ENCODE results near the gene CRYBG2.
"Not testable (repeated sequence)": the region's sequence is repeated elsewhere in the genome, so short reads cannot be mapped to it uniquely, and the experiment has no call there.

Gene CRYBG2, protein sequence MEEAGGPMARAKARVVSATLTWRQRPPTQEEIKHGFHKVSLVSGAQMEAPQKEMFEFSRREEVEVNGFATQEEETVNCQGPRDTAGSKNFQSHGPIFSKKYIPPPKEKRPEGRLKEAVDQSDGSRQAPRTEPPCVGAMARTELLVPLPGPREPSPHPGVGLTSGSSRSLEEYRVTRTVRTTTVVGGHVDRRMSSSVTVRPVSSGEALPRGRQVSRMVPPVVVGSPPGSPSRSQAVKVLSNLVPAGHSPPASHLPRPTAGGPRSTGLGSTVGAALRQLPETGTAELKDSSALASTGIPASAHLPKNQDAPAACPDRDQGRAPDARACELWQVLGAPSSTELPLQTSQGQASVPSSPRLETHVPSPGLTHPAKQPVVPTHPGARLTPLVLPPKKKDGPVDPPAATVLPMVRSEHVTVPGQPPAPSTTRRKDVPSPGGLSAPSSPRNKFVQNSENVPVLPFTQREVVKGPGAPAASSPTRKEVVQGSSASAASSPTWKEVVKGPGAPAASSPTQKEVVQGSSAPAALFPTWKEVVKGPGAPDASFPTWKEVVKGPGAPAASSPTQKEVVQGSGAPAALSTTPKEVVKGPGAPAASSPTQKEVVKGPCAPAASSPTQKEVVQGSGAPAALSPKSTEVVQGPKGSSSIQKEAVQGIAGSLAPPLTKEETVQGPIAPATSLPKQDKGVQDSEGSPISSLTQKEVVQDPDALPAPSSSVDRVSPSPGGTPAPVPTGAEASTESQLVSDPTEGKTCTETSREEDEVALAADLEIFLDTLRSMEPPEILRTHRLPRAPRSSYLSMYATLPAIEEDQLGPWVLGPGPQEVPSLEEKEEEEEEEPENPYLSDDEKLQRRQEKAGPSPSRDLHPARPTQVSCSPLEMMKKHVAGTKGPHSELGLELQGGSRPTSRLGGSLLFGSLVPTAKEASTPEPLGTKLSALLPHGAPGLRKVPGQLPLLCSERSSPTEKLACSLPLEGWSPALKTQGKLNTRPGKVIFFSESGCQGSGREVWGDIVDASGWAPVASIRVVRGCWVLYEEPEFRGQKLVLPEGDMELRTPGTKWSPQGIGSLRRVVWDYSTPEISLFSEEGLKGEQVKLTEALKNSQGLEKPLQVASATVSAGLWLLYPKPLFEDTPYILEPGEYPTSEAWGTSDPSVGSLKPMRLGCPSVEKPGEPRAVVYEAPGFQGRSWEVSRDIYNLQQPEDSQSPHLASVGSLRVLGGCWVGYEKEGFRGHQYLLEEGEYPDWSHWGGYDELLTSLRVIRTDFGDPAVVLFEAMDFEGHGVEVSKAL (N-terminal part only)

DNA sequence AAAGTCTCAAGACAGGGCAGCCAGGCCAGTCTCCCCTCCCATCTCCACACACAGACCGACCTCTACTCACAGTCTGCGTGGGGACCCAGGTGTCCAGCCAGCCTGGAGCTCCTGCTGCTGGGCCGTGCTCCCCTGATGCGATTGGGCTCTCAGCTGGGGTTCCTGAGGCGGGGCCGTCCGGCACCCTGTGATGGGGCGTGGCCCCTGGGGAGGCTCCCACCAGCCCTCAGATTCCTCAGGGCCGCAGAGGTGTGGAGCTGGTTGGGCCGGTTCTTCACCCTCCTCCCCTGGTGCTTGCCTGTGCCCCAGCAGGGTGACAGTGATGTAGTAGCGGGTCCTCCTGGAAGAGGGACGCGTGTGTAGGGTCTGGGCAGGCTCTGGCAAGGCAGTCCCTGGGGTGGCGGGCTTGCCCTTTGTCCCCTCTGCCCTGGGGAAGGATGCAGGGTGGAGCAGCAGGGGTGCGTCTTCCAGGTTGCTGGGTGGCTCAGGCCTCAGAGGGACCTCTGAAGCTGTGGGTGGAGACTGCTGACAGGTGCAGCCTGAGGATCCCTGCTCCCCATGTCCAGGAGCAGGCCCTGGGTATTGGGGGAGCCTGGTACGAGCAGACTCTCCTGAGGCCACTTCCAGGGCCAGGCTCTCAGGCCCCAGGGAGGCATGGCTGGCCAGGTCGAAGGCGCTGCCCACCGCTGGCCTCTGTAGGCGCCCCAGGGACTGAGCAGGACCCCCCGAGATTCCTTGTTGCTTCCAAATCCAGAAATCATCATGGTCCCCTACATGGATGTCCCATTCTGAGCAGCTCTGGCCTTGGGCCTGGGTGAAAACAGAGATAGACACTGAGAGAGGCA is at the start of gene CRYBG2:
Gene CRYBG2 (minus strand): TSS at position 155 of the 845 bp plus-strand sequence. CDS start 7,473 bp downstream, outside the sequence.
- DNase-seq (ENCODE audit: low spot score) = no peak

DNA sequence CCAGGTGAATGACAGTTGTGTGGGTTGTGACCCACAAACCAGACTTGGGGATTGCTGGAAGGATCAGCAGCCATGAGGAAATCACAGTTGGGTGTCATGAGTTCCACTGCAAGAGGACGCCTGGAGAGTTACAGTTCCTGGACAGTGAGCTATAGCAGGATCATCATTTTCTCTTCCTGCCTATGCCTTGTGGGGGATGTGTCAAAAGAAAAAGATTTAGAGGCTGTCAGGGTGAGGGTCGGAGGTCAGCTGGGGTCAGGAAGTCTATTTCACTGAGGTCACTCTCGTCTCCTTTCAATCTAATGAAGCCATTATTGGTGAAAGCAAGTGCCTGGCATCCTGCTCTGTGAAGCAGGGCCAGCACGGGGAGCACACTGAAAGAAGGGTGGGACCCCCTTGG is 49.7 kb upstream of the CRYBG2 start:
- no peak for DNase-seq (ENCODE audit: low spot score)

DNA sequence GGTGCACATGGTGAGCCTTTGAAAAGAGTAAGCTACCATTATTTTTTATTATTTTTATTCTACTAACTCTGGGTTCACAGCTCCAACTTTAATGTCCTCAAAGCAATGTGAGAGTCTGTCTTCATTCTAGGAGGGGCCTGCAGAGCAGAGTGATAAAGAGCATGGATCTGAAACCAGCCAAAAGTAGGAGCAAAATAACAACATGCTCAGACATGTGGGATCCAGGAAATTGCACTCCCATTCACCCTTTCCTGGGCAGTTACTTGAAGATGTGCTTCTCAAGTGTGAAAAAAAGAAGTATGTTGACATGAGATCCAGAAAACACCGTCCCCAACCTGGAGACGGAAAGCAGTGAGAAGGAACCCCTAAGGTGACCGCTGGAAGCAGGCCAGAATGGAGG is 48.0 kb upstream of the CRYBG2 start:
- DNase-seq (ENCODE audit: low spot score) = no peak

DNA sequence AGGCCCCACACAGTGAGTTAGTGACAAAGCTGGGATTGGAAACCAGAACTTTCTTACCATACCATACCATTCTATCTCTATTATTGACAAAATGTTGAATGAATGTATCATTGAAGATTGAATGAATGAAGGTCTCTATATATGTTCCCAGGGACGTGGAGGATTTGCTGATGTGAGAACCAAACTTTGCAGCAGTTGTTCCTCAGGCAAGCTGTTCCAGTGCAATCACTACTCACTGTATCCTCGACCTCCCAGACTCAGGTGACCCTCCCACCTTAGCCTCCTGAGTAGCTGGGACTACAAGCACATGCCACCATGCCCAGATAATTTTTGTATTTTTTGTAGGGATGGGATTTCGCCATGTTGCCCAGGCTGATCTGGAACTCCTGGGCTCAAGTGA is 45.1 kb upstream of the CRYBG2 start:
- no peak for DNase-seq (ENCODE audit: low spot score)

DNA sequence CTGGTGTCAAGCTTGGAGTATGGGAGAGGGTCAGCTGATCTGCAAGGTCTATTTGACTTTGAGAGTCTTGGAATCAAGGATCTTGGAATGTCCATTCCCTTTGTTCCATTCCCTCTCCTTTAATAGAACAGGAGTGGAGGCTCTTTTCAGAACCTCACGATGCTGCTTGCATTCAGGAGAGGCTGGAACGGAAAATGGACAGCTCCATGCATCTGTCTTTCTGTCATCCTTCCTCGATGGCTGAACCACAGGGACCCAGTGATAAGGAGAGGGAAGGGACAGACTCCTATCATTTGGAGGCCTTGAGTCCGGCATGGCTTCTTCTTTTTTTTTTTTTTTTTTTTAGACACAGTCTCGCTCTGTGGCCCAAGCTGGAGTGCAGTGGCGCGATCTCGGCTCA is 41.8 kb upstream of the CRYBG2 start:
- DNase-seq (ENCODE audit: low spot score) = no peak

DNA sequence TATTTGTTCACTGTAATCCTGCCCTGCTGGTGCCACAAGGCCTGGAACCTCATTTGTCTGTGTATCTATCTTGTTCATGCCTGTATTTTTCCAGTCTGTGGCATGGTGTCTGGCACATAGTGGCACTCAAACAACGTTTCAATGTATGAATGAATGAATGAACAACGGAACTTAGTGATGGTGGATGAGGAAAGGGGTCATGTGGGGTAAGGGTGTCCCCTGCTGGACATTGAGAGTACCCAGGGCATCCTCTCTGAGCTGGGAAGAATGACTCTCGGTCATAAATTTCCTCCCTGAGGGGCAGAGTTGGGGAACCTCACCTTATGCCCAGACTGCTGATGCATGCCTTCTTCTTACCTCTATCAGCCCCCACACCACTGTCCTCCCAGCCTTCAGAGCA is 37.5 kb upstream of the CRYBG2 start:
- DNase-seq (ENCODE audit: low spot score) = peak; percentile 75

DNA sequence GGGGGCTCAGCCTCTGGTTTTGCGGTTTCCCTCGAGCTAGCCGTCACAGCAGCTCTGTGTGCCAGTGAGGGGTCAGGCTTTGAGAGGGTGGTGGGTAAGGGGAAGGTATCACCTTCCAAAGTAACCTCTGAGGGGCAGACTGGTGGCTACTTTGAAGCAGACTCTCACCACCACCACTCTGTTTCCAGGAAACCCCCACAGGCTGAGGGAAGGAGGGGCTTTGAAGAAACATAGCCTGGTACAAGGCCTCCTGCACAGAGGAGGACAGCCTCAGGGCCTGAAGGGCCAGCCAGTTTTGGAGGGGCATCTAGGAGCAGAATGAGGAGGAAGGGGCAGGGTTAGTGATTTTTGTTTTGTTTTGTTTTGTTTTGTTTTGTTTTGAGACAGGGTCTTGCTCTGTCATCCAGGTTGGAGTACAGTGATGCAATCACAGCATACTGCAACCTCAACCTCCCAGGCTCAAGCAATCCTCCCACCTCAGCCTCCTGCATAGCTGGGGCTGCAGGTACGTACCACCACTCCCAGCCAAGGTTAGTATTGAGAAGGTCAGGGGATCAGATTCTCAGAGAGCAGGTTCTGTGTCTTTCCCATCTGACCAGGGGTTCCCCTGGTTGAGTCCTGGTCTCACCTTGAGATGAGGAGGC is 35.8 kb upstream of the CRYBG2 start:
- no peak for DNase-seq (ENCODE audit: low spot score)

DNA sequence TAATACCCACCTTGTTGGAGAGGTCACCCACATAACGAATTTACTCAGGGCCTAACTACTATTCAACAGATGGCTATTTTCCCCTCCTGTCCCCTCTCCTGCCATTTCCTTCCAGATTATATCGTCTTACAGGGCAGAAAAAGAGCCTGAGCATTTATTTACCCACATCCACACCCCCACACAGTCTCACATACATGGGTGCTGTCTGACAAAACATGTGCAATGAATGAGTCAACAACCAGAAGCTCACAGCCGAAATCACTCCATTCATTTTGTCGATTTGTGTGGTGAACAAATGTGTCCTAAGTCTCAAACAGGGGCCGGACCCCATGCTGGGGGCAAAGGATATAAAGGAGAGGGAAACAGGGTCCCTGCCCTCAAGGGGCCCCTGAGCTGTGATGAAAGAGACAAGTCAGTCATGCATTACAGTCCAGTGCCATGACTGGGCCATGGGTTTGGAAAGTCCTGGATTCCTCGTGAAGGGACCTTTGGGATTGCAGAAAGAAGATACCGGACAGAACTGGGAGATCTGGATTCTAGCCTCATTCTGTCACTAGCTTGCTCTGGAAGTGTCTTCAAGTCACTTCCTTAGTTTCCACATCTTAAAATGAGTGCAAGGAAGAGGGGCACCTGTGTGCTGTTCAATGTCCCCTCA is 35.0 kb upstream of the CRYBG2 start:
- DNase-seq (ENCODE audit: low spot score) = no peak

DNA sequence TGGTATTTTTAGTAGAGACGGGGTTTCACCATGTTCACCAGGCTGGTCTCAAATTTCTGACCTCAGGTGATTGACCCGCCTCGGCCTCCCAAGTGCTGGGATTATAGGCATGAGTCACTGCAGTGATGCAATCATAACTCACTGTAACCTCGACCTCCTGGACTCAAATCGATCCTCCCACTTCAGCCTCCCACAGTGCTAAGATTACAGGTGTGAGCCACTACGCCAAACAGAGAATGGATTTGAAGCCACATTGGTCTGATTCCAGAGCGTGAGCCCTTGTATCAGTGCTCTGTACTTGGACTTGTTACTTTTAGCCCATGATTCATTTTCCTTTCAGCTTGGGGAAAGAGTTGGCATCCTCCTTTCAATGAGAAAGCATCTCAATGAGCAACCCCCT is 33.5 kb upstream of the CRYBG2 start:
- no peak for DNase-seq (ENCODE audit: low spot score)

DNA sequence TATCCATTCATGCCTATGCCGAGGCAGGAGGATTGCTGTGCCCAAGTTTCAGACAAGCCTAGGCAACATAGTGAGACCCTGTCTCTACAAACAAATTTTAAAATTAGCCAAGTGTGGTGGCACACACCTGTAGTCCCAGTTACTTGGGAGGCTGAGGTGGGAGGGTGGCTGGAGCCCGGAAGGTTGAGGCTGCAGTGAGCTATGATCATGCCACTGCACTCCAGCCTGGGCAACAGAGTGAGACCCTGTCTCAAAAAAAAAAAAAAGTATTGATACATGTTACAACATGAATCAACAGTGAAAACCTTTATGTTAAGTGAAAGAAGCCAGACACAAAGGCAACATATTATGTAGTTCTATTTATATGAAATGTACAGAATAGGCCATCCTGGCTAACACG is 31.1 kb upstream of the CRYBG2 start:
- not testable (repeated sequence) for DNase-seq (ENCODE audit: low spot score)

DNA sequence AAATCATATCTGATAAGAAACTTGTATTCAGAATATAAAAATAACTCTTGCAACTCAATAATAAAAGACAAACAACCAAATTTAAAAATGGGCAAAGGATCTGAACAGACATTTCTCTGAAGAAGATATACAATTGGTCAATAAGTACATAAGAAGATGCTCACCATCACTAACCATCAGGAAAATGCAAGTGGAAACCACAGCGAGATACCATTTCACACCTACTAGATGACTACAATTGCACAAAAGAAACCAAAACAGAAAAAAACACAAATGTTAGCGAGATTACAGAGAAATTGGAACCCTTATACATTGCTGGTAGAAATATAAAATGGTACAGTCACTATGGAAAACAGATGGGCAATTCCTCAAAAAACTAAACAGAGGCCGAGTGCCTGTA is 30.1 kb upstream of the CRYBG2 start:
- no peak for DNase-seq (ENCODE audit: low spot score)

DNA sequence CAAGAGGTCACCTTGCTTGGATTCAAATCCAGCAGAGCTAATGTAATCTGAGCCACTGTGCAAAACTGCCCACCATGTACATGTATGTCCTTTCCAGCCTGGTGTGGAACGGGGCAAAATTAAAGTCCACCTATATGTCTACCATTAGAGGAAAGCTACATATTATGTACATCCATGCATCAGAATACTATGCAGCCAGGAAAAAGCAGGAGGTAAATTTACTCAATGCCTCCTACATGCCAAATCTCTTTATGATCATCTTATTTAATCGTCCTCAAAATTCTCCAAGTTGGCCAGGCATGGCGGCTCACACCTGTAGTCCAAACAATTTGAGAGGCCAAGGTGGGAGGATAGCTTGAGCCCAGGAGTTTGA is 24.9 kb upstream of the CRYBG2 start:
- DNase-seq (ENCODE audit: low spot score) = no peak

DNA sequence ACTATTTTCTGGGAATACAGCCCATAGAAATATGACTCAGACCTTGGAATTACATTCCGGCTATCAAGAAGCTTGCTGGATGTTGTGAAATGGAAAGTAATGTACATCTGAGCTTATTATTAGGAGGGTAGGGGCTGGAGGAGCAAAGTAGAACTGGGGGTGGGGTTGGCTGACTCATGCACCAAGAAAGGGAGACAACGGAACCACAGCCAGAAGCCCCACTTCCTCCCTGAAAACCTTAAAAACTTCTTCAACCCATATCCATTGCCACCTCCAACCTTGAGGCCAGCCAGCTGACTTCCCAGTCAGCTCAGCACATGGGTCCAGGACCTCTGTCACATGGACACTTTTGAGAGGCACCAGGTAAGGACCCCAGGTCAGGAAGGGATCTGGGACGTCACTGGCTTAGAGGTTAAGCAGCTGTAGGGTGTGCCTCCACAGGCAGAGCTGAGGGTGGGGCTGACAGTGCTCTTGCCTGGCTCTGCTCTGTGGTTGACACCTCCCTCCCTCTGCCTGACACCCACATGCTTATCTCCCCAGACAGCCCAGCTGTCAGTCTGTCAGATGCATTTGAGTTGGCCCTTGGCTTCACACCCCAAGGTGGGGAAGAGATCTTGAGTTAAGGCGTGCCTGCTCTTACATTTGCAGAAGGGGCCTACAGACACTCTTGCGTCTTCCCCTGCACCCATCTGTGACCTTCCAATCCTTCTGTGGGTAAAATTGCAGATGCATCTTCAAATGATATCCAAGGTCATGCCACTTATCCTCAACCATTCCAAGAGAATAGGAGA is 24.4 kb upstream of the CRYBG2 start:
- peak; percentile 52 for DNase-seq (ENCODE audit: low spot score)

DNA sequence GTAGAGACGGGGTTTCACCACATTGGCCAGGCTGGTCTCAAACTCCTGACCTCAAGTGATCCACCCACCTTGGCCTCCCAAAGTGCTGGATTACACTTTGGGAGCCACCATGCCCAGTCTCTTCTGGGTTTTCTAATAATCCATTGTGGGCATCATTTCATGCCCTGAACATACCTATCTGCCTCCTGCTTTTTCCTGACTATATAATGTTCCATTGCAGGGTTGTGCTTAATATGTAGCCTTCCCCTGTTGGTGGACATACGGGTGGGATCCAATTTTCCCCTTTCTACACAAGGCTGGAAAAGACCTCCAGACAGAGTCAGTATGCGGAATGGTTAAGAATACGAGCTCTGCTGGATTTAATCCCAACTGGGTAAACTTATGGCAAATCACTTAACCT is 22.1 kb upstream of the CRYBG2 start:
- no peak for DNase-seq (ENCODE audit: low spot score)

DNA sequence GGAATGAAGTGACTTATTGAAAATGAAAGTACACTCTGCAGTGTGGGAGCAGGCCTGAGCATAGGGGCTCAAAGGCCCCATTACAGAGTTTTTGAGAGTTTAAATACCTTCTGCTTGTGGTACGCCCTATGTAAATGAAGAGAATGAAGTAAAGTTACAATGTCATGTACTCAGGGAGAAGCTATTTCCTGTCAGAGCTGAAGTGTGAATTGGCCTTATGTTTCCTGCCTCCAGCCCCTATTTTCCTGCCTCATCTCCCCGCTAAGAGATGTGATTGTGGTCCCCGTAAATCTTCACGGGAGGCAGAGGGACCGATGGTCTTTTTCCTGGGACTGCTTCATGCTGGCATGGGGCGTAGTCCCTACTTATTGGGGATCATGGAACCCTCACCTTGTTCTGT is 21.2 kb upstream of the CRYBG2 start:
- DNase-seq (ENCODE audit: low spot score) = no peak

DNA sequence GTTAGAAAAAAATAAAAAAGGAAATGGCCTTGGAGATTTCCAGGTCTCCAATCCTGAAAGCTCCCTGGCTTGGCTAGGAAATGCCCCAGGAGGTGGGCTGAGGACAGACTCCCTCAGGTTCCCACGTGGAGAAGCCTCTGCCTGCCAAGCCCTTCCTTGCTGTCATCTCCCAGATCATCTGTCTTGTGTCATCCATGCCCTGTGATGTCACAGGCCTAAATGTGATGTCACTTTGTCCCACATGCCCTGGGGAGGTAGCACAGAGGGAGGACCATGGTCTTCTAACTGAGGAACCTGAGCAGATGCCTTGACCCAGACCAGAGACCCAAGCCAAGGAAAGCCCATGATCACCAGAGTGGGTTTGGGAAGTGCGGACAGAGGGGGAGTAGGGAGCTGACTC is 20.4 kb upstream of the CRYBG2 start:
- DNase-seq (ENCODE audit: low spot score) = not testable (repeated sequence)

DNA sequence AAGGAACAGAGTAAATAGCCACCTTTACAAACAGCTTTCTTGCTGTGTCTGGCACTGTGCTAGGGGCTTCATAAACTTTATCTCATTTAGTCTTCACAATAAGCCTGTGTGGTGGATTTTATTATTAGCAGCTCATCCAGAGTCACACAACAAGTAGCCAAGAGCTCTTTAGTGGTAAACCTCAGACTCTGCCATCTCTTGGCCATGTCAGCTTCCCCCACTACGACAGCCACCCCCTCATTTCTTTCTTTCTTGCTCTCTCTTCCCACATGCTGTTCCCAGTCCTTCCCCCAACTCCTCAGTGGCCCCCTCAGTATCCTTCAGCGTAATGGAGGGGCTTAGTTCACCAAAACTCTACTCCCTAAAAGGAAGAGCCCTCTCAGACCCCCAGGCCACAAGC is 19.9 kb upstream of the CRYBG2 start:
- no peak for DNase-seq (ENCODE audit: low spot score)

DNA sequence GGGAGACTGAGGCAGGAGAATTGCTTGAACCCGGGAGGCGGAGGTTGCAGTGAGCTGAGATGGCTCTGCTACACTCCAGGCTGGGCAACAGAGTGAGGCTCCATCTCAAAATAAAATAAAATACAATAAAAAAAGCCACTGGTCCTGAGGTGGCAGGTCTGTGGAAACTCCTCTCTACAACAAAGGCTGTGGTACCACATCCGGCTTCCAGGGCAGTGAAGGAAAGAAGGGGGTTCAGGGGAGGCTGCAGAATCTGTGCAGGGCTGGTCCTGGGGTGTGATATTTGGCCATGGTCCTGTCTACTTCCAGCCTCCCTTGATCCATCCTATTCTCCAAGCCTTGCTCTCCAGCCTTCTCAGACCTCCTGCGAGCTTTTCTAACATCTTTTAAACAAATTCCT is 19.4 kb upstream of the CRYBG2 start:
- no peak for DNase-seq (ENCODE audit: low spot score)

DNA sequence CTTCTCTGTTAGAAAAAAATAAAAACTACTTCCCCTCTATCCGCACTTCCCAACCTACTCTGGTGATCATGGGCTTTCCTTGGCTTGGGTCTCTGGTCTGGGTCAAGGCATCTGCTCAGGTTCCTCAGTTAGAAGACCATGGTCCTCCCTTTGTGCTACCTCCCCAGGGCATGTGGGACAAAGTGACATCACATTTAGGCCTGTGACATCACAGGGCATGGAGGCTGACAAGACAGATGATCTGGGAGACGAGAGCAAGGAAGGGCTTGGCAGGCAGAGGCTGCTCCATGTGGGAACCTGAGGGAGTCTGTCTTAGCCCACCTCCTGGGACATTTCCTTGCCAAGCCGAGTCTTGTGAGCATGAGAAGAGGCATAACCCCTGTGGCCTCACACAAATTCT is 18.7 kb upstream of the CRYBG2 start, which contains the start of gene ZNF683:
Gene ZNF683 (minus strand): TSS at position 140 of the 400 bp plus-strand sequence. CDS start 4,179 bp downstream, outside the sequence.
- not testable (repeated sequence) for DNase-seq (ENCODE audit: low spot score)

Measured in COLO829 (cell line).